BJ (cell line): ENCODE results near the gene TMIGD1. TPM values are rescaled to one million over a fixed set of nuclear protein-coding genes. Genes with fewer than 3 reads are reported as not detected.

Source experiments
- CTCF ChIA-PET: fragments of 350-600 bp; formaldehyde crosslinking; extraction: SDS; loops from one replicate; lab custom pipeline; 2021; ENCODE audit warnings: antibody characterized with exemption, inconsistent platforms; lab: Yijun Ruan, JAX
- POLR2A ChIA-PET: fragments of 300-600 bp; sonication (Branson Sonifier 250); formaldehyde crosslinking; extraction: SDS; loops from one replicate; lab custom pipeline; 2021; ENCODE audit warnings: antibody characterized with exemption; lab: Charles Lee
- DNase-seq: peaks from one replicate; pipeline ENCODE4 v3.0.0-alpha.2; 2011; ENCODE audit warnings: low read depth
- H3K27me3 ChIP-seq: 2 replicates; pipeline ENCODE4 v1.6.0; 2011; ENCODE audit warnings: low read length; ENCODE audit not compliant: control insufficient read depth, insufficient read depth
- H3K36me3 ChIP-seq: 2 replicates; pipeline ENCODE4 v1.5.1; 2011; ENCODE audit warnings: low read length; ENCODE audit not compliant: control insufficient read depth, insufficient read depth
- H3K4me3 ChIP-seq: 2 replicates; pipeline ENCODE4 v1.5.1; 2011; ENCODE audit warnings: low read depth, mild to moderate bottlenecking, control low read depth, low read length
- CTCF ChIP-seq: IDR thresholded peaks from 2 replicates; pipeline ENCODE4 v1.5.1; 2011; ENCODE audit warnings: low read depth, mild to moderate bottlenecking, control low read depth, inconsistent platforms, low read length, moderate library complexity; ENCODE audit not compliant: insufficient read depth
- polyA plus RNA-seq: library from polyadenylated mRNA; depleted of rRNA; stranded (reverse); fragments of >200 nt; gene quantifications from 2 replicates; pipeline ENCODE4 v1.2.3, GENCODE V29; 2011

TMIGD1 gene
- polyA plus RNA-seq, 1 experiment, result not detected

- no peak for TF ChIP-seq CTCF
- Histone ChIP-seq H3K36me3 (no peaks in the 10 kb centered on the region), H3K27me3 (0 out of 2 replicates have a peak, but pooled peaks cover 1% of the 10 kb centered on the region), H3K4me3 (no peak overlapping the region)
- no peak for DNase-seq
- POLR2A ChIA-PET, result no interaction called here
- CTCF ChIA-PET, result interaction anchor here (1.3 to 1.5 kb wide), 3 partner anchors 8 to 13 kb away, joined by 3 to 6 read pairs (median 5); no protein-coding TSS in a partner anchor
Measured at GRCh38 chr17:30349252-30349651, 15.4 kb upstream of the TMIGD1 start.

- DNase-seq, result no peak
- CTCF ChIA-PET, result interaction anchor here (1.4 kb wide), 1 partner anchor 19 kb away, joined by 3 read pairs; no protein-coding TSS in a partner anchor
- Histone ChIP-seq H3K27me3 (0 out of 2 replicates have a peak, but pooled peaks cover 1% of the 10 kb centered on the region), H3K36me3 (no peaks in the 10 kb centered on the region), H3K4me3 (no peak overlapping the region)
- POLR2A ChIA-PET, result no interaction called here
- TF ChIP-seq CTCF, result no peak
Measured at GRCh38 chr17:30347488-30347887, 13.6 kb upstream of the TMIGD1 start.

GRCh38 chr17:30346221-30346795 is 12.5 kb upstream of the TMIGD1 start:
- 0 out of 2 replicates have a peak, but pooled peaks cover 1% of the 10 kb centered on the region for H3K27me3 ChIP-seq
- H3K36me3 ChIP-seq, result no peaks in the 10 kb centered on the region
- no peak for DNase-seq
- H3K4me3 ChIP-seq, result no peak overlapping the region
- POLR2A ChIA-PET, result no interaction called here
- CTCF ChIA-PET, result interaction anchor here (0.9 to 1.4 kb wide), 4 partner anchors 12 to 1014 kb away, joined by 3 read pairs; partner anchors contain the start of gene TMIGD1
- no peak for TF ChIP-seq CTCF

GRCh38 chr17:30345527-30346075 is 11.7 kb upstream of the TMIGD1 start:
- Histone ChIP-seq H3K4me3 (no peak overlapping the region), H3K36me3 (no peaks in the 10 kb centered on the region), H3K27me3 (0 out of 2 replicates have a peak, but pooled peaks cover 1% of the 10 kb centered on the region)
- no peak for DNase-seq
- ChIA-PET CTCF (interaction anchor here (0.9 to 1.3 kb wide), 5 partner anchors 9 to 1014 kb away, joined by 3 to 5 read pairs (median 3); partner anchors contain the start of gene TMIGD1), POLR2A (no interaction called here)
- no peak for TF ChIP-seq CTCF

GRCh38 chr17:30345089-30345433 is 11.2 kb upstream of the TMIGD1 start:
- Histone ChIP-seq H3K27me3 (0 out of 2 replicates have a peak, but pooled peaks cover 1% of the 10 kb centered on the region), H3K4me3 (no peak overlapping the region), H3K36me3 (no peaks in the 10 kb centered on the region)
- TF ChIP-seq CTCF, result no peak
- POLR2A ChIA-PET, result interaction anchor here (0.7 kb wide), 1 partner anchor 12 kb away, joined by 3 read pairs; no protein-coding TSS in a partner anchor
- DNase-seq, result no peak
- CTCF ChIA-PET, result interaction anchor here (0.7 to 1.1 kb wide), 4 partner anchors 8 to 414 kb away, joined by 3 to 5 read pairs (median 4); no protein-coding TSS in a partner anchor
